Measurements from ENCODE around the gene SEC14L5.

GRCh38 chr16:4982056-4982867, 24.1 kb downstream of the SEC14L5 start:
- TF ChIP-seq CTCF (IDR thresholded peaks at IDR 0.05; ENCODE audit: extremely low read depth in 1 of 2, insufficient read depth in 1 of 2, low read depth in 1 of 2, low read length in 2 of 2) (no peak), POLR2A (IDR thresholded peaks at IDR 0.05; ENCODE audit: low read depth, low read length) (no peak), MYC (IDR thresholded peaks at IDR 0.05; ENCODE audit: low read depth, low read length) (no peak), MAX (IDR thresholded peaks at IDR 0.05; ENCODE audit: insufficient read depth, insufficient read length) (no peak), POLR2AphosphoS5 (IDR thresholded peaks at IDR 0.05; ENCODE audit: insufficient read depth, low read depth, low read length) (no peak)

Measured in endothelial cell of umbilical vein (primary cell).